Urothelium cell line (cell line): ENCODE measurements around the gene CD180.

Experiments
- DNase-seq: peaks from one replicate; pipeline ENCODE4 v3.0.0; 2011; ENCODE audit warnings: low spot score, mixed read lengths
- FAIRE-seq: peaks from 2 replicates; lab custom pipeline; 2011; peaks lifted over from hg19 to GRCh38; lab: Jason Lieb, UNC

CD180 gene

GRCh38 chr5:67163863-67164595 is 32.6 kb downstream of the CD180 start:
- DNase-seq (no peak), FAIRE-seq (no peak)

GRCh38 chr5:67163231-67163756 is 33.3 kb downstream of the CD180 start:
- no peak for FAIRE-seq
- DNase-seq, result no peak

GRCh38 chr5:67161767-67162166 is 34.8 kb downstream of the CD180 start:
- no peak for FAIRE-seq
- no peak for DNase-seq

- FAIRE-seq, result no peak
- peak; percentile 66 for DNase-seq
These were observed 35.6 kb downstream of the CD180 start for GRCh38 chr5:67160985-67161384.

GRCh38 chr5:67160272-67160671 is 36.3 kb downstream of the CD180 start:
- no peak for FAIRE-seq
- no peak for DNase-seq

- FAIRE-seq (peak; percentile 48), DNase-seq (peak; percentile 44)
These were observed 39.5 kb downstream of the CD180 start for GRCh38 chr5:67156976-67157583.

GRCh38 chr5:67154556-67155206 is 41.9 kb downstream of the CD180 start:
- DNase-seq (no peak), FAIRE-seq (no peak)

- DNase-seq (no peak), FAIRE-seq (no peak)
These were observed 43.3 kb downstream of the CD180 start for GRCh38 chr5:67153292-67153691.

- DNase-seq (no peak), FAIRE-seq (no peak)
These were observed 44.2 kb downstream of the CD180 start for GRCh38 chr5:67152400-67152799.

GRCh38 chr5:67149951-67150523 is 46.6 kb downstream of the CD180 start:
- DNase-seq, result no peak
- FAIRE-seq, result no peak

- DNase-seq (no peak), FAIRE-seq (no peak)
These were observed 47.3 kb downstream of the CD180 start for GRCh38 chr5:67149057-67149950.

- FAIRE-seq (no peak), DNase-seq (no peak)
These were observed 48.8 kb downstream of the CD180 start for GRCh38 chr5:67147760-67148159.

GRCh38 chr5:67146981-67147380 is 49.6 kb downstream of the CD180 start:
- no peak for FAIRE-seq
- no peak for DNase-seq

GRCh38 chr5:67146574-67146973 is 50.0 kb downstream of the CD180 start:
- no peak for DNase-seq
- FAIRE-seq, result no peak

- DNase-seq (no peak), FAIRE-seq (no peak)
These were observed 52.4 kb downstream of the CD180 start for GRCh38 chr5:67144183-67144639.

- FAIRE-seq, result no peak
- no peak for DNase-seq
These were observed 53.0 kb downstream of the CD180 start for GRCh38 chr5:67143549-67143948.

GRCh38 chr5:67142816-67143215 is 53.8 kb downstream of the CD180 start:
- FAIRE-seq, result no peak
- no peak for DNase-seq

GRCh38 chr5:67141644-67142043 is 55.0 kb downstream of the CD180 start:
- FAIRE-seq (no peak), DNase-seq (no peak)

GRCh38 chr5:67140413-67140812 is 56.2 kb downstream of the CD180 start:
- FAIRE-seq (no peak), DNase-seq (no peak)

GRCh38 chr5:67139030-67139429 is 57.6 kb downstream of the CD180 start:
- DNase-seq (no peak), FAIRE-seq (no peak)
